GM18517 (cell line): ENCODE results near the gene SP7.
"Not testable (repeated sequence)": the region's sequence is repeated elsewhere in the genome, so short reads cannot be mapped to it uniquely, and the experiment has no call there.

Experiments
- ATAC-seq: cut with Tn5 transposase; IDR thresholded peaks from one replicate; pipeline ENCODE4 v1.9.1; 2021; ENCODE audit warnings: mild to moderate bottlenecking, moderate library complexity; ENCODE audit not compliant: unreplicated experiment

Gene SP7

DNA sequence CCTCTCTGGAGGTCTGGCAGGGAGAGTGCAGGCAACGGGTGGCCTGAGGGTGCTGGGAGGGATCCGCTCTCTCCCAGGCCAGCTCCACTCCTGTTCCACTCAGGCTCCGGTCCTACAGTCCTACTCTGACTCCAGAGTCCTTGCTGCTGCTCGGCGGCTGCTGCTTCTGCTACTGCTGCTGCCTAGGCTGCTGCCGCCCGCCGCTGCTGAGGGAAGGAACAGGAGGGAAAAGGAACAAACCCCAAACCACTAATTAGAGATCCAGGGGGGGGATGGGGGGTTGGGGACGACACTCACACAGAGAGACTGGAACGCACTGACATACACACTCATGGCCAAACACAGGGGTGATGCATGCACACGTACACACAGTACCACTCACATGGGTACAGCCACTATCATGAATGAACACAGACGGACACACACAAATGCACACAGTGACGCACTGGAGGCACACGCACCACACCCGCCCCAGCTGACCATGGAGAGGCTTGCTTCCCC is at the start of gene SP7:
Gene SP7 (minus strand): TSS at position 174 of the 501 bp plus-strand sequence. CDS start 708 bp downstream, outside the sequence.
- ATAC-seq, result no peak

DNA sequence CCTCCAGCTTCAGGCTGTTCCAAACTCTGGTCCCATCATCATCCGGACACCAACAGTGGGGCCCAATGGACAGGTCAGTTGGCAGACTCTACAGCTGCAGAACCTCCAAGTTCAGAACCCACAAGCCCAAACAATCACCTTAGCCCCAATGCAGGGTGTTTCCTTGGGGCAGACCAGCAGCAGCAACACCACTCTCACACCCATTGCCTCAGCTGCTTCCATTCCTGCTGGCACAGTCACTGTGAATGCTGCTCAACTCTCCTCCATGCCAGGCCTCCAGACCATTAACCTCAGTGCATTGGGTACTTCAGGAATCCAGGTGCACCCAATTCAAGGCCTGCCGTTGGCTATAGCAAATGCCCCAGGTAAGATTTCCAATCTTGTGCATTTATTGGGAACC is 47.1 kb upstream of the SP7 start:
- ATAC-seq, result no peak

DNA sequence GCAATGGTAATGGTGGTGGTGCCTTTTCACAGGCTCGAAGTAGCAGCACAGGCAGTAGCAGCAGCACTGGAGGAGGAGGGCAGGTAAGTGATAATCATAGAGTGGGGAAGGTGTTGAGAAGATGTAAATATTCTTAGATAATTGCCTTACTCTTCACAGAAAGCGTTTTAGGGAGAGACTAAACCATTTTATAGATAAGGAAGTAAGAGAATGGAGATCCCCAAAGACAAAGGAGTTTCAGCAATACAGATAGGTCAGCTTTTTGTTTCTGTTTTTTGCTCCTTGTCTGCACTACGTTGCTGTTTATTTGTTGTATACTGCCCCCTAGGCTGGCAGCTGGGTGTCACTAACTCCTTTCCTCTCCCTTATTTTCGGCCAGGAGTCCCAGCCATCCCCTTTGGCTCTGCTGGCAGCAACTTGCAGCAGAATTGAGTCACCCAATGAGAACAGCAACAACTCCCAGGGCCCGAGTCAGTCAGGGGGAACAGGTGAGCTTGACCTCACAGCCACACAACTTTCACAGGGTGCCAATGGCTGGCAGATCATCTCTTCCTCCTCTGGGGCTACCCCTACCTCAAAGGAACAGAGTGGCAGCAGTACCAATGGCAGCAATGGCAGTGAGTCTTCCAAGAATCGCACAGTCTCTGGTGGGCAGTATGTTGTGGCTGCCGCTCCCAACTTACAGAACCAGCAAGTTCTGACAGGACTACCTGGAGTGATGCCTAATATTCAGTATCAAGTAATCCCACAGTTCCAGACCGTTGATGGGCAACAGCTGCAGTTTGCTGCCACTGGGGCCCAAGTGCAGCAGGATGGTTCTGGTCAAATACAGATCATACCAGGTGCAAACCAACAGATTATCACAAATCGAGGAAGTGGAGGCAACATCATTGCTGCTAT is 45.8 kb upstream of the SP7 start:
- no peak for ATAC-seq

DNA sequence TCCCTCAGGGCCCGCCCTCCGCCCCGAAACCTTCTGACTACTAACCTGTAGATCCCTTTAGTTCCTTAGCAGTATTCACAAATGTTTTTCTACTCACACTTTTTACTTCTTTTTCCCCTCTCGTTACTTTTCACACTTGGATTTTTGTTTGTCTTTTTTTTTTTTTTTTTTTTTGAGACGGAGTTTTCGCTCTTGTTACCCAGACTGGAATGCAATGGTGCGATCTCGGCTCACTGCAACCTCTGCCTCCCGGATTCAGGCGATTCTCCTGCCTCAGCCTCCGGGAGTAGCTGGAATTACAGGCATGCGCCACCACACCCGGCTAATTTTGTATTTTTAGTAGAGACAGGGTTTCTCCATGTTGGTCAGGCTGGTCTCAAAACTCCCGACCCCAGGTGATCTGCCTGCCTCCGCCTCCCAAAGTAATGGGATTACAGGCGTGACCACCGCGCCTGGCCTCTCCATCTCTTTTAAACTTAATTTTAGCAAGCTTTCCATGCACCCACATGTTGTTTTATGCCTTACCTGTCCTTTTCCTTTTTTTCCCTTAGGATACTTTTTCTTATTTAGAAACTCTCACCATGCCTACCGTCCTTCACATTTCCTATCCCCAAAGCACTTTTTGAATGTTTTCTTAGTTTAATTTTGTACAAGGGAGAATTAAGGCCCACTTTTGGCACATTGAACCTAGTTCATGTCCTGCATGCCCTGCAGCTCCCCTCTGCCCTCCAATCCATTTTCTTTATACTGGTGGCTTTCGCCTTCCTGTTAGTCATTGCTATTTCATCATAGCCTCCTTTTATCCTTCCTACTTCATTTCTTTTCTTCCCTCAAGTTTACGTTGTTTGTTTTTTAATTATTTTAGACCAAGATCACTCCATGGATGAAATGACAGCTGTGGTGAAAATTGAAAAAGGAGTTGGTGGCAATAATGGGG is 44.9 kb upstream of the SP7 start:
- ATAC-seq, result no peak

DNA sequence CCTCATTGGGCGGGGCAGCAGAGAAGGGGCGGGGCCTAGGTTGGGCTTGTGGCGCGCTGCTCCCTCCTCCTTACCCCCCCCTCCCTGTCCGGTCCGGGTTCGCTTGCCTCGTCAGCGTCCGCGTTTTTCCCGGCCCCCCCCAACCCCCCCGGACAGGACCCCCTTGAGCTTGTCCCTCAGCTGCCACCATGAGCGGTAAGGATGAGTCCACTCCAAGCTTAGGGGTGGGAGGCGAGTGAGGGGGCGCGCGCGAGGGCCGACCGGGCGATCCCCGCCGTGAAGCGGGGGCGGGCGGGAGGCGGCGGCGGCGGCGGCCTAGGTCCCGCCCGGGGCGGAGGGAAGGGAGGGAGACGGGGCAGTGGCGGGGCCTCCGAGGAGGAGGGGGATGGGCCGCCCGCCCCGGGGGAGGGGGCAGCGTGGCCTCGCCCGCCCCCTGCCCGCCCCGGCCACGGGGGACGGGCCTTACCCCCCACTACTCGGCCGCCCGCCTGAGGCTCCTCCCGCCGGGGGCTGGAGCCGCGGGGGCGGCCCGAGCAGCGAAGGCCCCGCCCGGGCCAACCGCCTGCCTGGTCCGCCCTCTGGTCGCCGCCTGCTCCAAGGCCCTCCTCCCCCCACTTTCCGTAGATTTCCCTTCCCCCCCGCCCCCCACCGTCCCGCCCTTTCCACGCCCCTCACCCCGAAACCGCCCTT is 44.1 kb upstream of the SP7 start, which contains the start of gene SP1:
Gene SP1 (plus strand): TSS at position 73 of the 690 bp plus-strand sequence. CDS start 116 bp downstream, at position 189.
- ATAC-seq, result no peak

DNA sequence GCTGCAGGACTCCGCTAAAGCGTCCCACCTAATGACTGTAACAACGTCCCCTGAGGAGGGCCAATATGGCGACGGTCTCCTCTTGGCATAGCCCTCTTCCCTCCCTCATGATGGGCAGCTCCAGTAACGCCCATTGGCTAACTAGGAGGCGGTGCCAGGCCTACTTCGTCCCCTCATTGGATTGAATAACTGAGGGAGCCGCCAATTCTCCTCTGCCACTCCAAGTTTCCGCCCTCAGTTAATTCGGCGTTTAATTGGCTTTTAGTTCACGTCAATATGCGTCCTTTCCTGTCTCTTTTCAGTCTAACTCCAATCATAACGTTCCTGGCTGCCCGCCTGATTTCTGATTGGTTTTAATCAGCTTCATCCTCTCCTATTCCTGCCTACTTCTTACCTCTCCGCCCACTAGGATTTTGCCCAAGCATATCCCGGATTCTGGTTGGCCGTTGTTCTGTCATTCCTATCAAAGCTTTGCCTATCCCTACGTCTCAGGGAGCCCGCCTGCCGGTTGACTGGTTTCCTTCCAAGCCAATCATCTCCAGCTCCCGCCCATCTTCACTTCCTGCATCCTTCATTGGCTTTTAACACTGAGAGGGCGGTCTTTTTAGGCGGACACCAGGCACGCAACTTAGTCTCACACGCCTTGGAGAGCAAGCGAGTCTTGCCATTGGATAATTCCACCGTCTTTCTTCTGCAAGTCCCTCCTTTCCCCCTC is 43.4 kb upstream of the SP7 start:
- peak; percentile 78 for ATAC-seq

DNA sequence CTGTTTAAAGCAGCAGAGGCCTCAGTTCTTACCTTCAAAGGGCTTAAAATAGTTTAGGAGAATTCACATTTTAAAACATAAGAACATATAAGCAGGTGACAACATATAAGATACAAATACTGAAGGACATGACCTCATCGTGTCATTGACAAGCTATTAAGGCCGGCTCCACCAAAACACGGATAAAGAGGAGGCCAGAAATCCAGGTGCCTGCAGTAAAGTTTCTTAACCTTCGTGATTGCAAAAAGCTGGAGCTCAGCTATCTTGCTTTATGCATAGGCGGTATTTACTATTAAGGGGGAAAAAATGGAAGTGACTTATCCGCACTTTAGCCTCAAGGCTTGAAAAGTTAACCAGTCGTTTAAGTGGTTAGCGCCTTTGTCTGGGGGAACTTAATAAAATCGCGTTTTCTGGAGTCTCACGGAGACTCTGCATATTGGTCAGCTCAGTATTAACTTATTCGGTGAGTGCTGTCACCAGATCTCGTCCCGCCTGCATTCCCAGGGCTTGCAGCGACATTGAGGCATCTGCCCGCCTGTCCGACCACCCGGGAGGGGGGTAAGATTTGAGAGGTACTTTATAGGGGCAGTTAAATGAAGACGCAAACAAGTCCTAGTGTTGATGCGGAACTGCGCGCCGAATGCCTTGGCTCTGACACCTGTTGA is 42.7 kb upstream of the SP7 start:
- ATAC-seq, result no peak

DNA sequence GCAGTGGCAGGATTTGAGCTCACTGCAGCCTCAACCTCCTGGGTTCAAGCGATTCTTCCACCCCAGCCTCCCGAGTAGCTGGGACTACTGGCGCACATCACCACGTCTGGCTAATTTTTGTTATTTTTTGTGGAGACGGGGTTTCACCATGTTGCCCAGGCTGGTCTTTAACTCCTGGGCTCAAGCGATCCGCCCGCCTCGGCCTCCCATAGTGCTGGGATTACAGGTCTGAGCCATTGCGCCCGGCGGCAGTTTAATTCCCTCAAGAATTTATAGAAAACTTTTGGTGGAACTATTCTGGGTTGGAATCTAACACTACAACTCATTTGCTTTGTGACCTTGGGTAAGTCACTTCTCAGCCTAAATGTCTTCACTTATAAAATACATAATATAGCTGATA is 42.1 kb upstream of the SP7 start:
- ATAC-seq, result no peak

DNA sequence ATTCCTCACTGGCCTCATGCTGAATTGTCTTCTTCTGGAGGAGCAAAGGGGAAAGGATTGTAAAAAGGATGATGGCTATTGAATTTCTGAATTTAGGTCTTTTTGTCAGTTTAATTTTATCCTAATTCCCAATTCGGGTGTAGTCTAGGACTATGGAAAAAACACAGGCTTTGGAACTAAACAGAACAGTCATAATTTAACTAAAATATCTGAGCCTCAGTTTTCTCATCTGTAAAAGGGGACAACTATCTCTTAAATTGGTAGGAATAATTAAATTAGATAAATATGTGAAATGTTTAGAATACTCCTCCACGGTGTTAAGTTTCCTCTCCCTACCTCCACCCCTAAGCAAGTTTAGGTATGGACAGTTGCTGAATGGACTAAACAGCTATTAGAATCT is 40.6 kb upstream of the SP7 start:
- ATAC-seq, result no peak

DNA sequence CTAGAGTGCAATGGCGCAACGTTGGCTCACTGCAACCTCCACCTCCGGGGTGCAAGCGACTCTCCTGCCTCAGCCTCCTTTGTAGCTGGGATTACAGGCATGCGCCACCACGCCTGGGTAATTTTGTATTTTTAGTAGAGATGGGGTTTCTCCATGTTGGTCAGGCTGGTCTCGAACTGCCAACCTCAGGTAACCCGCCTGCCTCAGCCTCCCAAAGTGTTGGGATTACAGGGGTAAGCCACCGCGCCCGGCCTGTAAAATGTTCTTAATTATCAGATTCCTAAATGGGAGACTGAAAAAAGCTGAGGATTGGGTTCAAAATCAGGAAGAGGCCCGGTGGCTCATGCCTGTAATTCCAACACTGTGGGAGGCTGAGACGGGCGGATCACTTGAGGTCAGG is 38.1 kb upstream of the SP7 start:
- ATAC-seq, result not testable (repeated sequence)

DNA sequence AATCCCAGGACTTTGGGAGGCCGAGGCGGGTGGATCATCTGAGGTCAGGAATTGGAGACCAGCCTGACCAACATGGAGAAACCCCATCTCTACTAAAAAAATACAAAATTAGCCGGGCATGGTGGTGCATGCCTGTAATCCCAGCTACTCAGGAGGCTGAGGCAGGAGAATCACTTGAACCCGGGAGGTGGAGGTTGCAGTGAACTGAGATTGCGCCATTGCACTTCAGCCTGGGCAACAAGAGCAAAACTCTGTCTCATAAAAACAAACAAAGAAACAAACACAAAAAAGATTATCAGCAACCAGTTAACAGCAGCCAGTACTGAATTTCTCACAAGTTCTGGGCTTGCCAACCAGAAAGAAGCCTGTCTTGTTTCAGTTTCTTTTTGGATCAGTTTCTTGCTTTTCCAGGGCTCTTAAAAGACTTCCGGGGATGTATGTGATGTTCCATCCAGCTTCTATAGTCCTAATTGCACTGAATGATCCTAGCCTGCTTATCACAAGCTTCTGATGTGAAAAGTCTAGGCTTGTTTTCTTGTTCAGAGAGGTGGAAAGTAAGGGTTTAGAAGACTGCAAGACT is 37.5 kb upstream of the SP7 start:
- ATAC-seq, result not testable (repeated sequence)

DNA sequence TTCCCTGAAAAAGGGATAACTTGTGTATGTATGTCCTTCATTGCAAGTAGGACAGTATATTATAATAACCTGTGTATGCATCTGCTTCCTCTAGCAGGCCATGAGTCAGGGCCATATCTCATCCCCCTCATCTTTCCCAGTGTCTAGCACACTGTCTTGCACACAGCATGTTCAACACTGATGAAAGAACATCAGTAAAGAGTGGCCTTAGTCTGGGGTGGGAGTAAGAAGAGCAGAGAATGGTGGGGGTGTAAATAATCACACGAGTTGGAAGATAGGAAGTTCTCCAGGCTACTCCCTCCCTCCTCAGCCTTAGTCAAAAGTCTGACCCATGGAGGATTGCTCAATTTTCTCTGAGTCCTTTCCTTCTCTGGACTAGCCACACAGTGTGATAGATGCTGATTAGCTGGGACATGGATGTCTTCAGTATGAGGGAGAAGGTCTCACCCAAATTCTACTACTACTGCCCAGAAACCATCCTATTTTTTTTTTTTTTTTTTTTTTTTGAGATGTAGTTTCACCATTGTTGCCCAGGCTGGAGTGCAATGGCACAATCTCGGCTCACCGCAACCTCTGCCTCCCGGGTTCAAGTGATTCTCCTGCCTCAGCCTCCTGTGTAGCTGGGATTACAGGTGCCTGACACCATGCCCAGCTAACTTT is 29.2 kb upstream of the SP7 start:
- ATAC-seq, result no peak

DNA sequence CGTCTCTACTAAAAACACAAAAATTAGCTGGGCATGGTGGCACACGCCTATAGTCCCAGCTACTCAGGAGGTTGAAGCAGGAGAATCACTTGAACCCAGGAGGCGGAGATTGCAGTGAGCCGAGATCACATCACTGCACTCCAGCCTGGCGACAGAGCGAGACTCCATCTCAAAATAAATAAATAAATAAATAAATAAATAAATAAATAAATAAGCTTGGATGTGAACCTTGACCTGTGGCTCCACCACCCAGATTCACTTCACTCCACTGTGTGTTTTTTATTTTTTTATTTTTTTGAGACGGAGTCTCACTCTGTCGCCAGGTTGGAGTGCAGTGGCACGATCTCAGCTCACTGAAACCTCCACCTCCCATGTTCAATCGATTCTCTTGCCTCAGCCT is 25.5 kb upstream of the SP7 start:
- ATAC-seq, result not testable (repeated sequence)

DNA sequence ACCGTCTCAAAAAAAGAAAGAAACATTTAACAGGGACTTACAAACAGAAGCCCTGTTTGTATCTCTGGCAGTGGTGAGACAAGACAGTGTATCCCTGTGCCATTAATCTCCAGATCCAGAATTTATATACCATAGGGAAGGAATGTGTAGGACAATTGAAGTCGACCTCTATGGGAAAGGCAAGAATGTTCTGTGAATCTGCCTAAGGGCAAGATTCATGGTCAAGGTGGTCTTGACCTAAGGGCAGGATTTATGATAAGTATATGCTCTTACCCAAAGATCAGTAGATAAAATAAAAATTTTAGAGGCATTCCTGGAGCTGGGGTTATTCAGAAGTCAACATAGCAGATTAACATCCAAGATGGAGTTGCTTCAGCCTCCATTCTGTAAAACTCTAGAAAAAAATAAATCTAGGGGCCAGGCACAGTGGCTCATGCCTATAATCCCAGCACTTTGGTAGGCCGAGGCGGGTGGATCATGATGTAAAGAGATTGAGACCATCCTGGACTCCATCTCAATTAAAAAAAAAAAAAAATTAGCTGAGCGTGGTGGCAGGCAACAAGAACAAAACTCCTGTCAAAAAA is 22.8 kb upstream of the SP7 start:
- ATAC-seq, result no peak

DNA sequence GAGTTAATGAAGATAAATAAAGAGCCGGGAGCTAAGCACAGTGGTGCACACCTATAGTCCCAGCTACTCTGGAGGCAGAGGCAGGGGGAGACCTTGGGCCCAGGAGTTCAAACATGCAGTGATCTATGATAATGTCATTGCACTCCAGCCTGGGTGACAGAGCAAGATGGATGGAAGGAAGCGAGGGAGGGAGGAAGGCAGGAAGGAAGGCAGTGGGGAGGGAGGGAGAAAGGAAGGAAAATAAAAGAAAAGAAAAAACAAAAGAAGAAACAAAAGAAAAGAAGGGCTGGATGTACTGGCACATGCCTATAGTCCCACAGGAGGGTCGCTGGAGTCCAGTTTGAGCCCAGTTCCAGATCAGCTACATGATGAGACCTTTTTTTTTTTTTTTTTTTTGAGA is 19.0 kb upstream of the SP7 start:
- no peak for ATAC-seq

DNA sequence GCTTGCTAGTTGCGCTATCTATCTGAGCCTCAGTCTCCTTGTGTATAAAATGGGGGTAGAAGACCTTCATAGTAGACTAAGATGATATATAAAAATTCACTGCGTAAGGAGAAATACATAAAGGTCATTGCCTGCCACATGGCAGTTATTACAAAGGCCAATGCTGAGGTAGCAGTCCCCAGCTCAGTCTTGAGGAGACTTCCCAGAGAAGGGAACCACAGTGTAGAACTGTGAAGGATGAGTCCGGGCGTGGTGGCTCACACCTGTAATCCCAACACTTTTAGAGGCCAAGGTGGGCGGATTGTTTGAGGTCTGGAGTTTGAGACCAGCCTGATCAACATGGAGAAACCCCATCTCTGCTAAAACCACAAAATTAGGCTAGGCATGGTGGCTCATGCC is 17.1 kb upstream of the SP7 start:
- ATAC-seq, result no peak

DNA sequence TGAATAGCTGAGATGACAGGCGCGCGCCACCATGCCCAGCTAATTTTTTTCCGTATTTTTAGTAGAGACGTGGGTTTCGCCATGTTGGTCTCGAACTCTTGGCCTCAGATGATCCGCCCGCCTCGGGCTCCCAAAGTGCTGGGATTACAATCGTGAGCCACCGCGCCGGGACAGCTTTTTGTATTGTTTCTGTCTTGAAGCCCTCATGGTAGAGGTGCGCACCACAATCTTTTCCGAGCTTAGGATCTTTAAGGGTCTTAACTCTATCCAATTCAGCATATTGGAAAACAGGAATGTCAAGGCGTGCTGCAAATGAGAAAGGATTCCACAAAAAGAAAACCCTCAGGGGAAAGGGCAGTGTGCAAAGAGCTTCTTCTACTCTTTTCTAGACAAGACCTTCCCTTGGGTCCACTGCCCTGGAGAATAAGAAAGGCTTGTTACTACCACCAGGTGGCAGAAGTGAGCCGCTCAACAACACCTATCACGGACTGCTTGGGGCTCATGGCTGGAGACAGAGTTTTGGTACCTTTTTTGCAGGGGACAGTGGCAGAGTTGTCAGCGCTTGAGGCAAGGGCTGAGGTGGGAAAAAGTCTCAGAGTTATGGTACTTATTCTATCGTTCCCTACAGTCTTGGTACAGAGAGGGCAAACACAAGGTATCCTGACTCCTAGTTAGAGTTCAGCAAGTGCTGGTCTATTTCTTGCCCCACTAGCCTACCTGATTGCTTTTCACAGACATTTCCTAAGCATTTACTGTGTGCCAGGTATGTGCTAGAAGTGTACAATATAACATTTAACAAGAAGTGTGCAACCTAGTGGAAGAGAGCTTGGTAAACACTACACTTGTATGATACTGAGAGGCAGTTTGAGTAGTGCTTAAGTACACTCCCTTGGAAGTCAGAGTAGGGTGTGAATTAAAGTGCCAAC is 16.4 kb upstream of the SP7 start:
- peak; percentile 59 for ATAC-seq
